ELR (cell line): ENCODE measurements around the gene CEP131.

Experiments
- DNase-seq: peaks from one replicate; pipeline ENCODE4 v3.0.0-alpha.2; 2015; ENCODE audit warnings: low read depth

Gene CEP131

GRCh38 chr17:81200201-81200600 lies 22.6 kb downstream of the CEP131 start:
- DNase-seq = no peak

GRCh38 chr17:81199482-81199830 lies 23.3 kb downstream of the CEP131 start:
- no peak for DNase-seq

- DNase-seq = no peak
Observed at GRCh38 chr17:81198826-81199481, 23.8 kb downstream of the CEP131 start.

- no peak for DNase-seq
Observed at GRCh38 chr17:81197831-81198490, 24.8 kb downstream of the CEP131 start.

- DNase-seq = no peak
Observed at GRCh38 chr17:81197409-81197795, 25.4 kb downstream of the CEP131 start.

- DNase-seq = no peak
Observed at GRCh38 chr17:81196505-81197408, 26.0 kb downstream of the CEP131 start.

GRCh38 chr17:81195941-81196495 lies 26.7 kb downstream of the CEP131 start:
- no peak for DNase-seq

- DNase-seq = no peak
Observed at GRCh38 chr17:81194941-81195901, 27.5 kb downstream of the CEP131 start.

GRCh38 chr17:81194225-81194760 lies 28.5 kb downstream of the CEP131 start:
- no peak for DNase-seq

- no peak for DNase-seq
Observed at GRCh38 chr17:81193470-81194224, 29.1 kb downstream of the CEP131 start.

- no peak for DNase-seq
Observed at GRCh38 chr17:81193051-81193410, 29.7 kb downstream of the CEP131 start.

- no peak for DNase-seq
Observed at GRCh38 chr17:81192386-81193050, 30.2 kb downstream of the CEP131 start.

GRCh38 chr17:81191646-81192045 lies 31.1 kb downstream of the CEP131 start:
- no peak for DNase-seq

GRCh38 chr17:81191116-81191515 lies 31.6 kb downstream of the CEP131 start:
- DNase-seq = no peak

- no peak for DNase-seq
Observed at GRCh38 chr17:81190591-81190990, 32.2 kb downstream of the CEP131 start.

GRCh38 chr17:81189670-81190530 lies 32.9 kb downstream of the CEP131 start:
- peak; percentile 26 for DNase-seq

GRCh38 chr17:81189016-81189415 lies 33.7 kb downstream of the CEP131 start:
- DNase-seq = no peak

GRCh38 chr17:81188491-81188840 lies 34.3 kb downstream of the CEP131 start:
- no peak for DNase-seq
